Activated naive CD4-positive, alpha-beta T cell treated with anti-CD3 and anti-CD28 coated beads, Interleukin-2, amount 50 U/mL, for 72 hours (primary cell): ENCODE measurements around the gene JAK1. TPM values are rescaled to one million over a fixed set of nuclear protein-coding genes. Genes with fewer than 3 reads are reported as not detected.

ENCODE experiments used
- ATAC-seq, 2 donors: fragments of 150-1000 bp; cut with Tn5 transposase; 2 replicates each; pipeline ENCODE4 v1.10.0; 2021; ENCODE audit warnings: mild to moderate bottlenecking in 2 of 2, moderate library complexity in 2 of 2
- DNase-seq, 2 donors: peaks; one replicate each; pipeline ENCODE4 v3.0.0; 2021 to 2022; ENCODE audit warnings: low spot score in 2 of 2
- H3K27ac Mint-ChIP-seq, 2 donors: one replicate each; pipeline ENCODE4 v1.8.0; 2022; ENCODE audit warnings: mild to moderate bottlenecking in 2 of 2, mixed read lengths in 2 of 2
- H3K36me3 Mint-ChIP-seq, 2 donors: one replicate each; pipeline ENCODE4 v1.8.0; 2022; ENCODE audit warnings: mixed read lengths in 2 of 2
- H3K9me3 Mint-ChIP-seq, 2 donors: one replicate each; pipeline ENCODE4 v1.8.0; 2022; ENCODE audit warnings: mixed read lengths in 2 of 2
- total RNA-seq, 2 donors: library from RNA; stranded (reverse); gene quantifications; one replicate each; pipeline ENCODE4 v1.2.3, GENCODE V29; 2022

Gene JAK1
- total RNA-seq, 2 donors from 2014 or later = 95.3 to 133 TPM

GRCh38 chr1:64877598-64877997 is 88.8 kb downstream of the JAK1 start:
- peak; percentile 25 to 32 for ATAC-seq
- DNase-seq = no peak
- peaks cover 23 to 35% of the 10 kb centered on the region in 2 donors for H3K36me3 Mint-ChIP-seq
- peak overlapping the region in 1 of 2 donors; percentile 66 for H3K27ac Mint-ChIP-seq
- no peaks in the 10 kb centered on the region for H3K9me3 Mint-ChIP-seq

- H3K27ac Mint-ChIP-seq = peak overlapping the region in 1 of 2 donors; percentile 66
- ATAC-seq = peak; percentile 79 to 92
- no peaks in the 10 kb centered on the region for H3K9me3 Mint-ChIP-seq
- DNase-seq = peak in 1 of 2 donors; percentile 19
- H3K36me3 Mint-ChIP-seq = peaks cover 24 to 33% of the 10 kb centered on the region in 2 donors
Observed at GRCh38 chr1:64877151-64877550, 89.2 kb downstream of the JAK1 start.

- DNase-seq (no peak), ATAC-seq (no peak)
- H3K9me3 Mint-ChIP-seq = no peaks in the 10 kb centered on the region
- peak overlapping the region in 1 of 2 donors; percentile 44 for H3K27ac Mint-ChIP-seq
- peaks cover 32 to 36% of the 10 kb centered on the region in 2 donors for H3K36me3 Mint-ChIP-seq
Observed at GRCh38 chr1:64875606-64876005, 90.7 kb downstream of the JAK1 start.

- Mint-ChIP-seq H3K36me3 (peaks cover 32 to 36% of the 10 kb centered on the region in 2 donors), H3K9me3 (no peaks in the 10 kb centered on the region), H3K27ac (peak overlapping the region in 1 of 2 donors; percentile 44)
- DNase-seq (no peak), ATAC-seq (no peak)
Observed at GRCh38 chr1:64875101-64875500, 91.2 kb downstream of the JAK1 start.

GRCh38 chr1:64874666-64875065 is 91.7 kb downstream of the JAK1 start:
- H3K36me3 Mint-ChIP-seq = peaks cover 32 to 36% of the 10 kb centered on the region in 2 donors
- DNase-seq (no peak), ATAC-seq (no peak)
- no peaks in the 10 kb centered on the region for H3K9me3 Mint-ChIP-seq
- H3K27ac Mint-ChIP-seq = no peak overlapping the region

GRCh38 chr1:64873576-64873975 is 92.8 kb downstream of the JAK1 start:
- no peak overlapping the region for H3K27ac Mint-ChIP-seq
- no peak for ATAC-seq
- H3K36me3 Mint-ChIP-seq = peaks cover 28 to 36% of the 10 kb centered on the region in 2 donors
- no peaks in the 10 kb centered on the region for H3K9me3 Mint-ChIP-seq
- DNase-seq = no peak

- peaks cover 28 to 36% of the 10 kb centered on the region in 2 donors for H3K36me3 Mint-ChIP-seq
- no peak for ATAC-seq
Observed at GRCh38 chr1:64872067-64872466, 94.3 kb downstream of the JAK1 start.

GRCh38 chr1:64871256-64871655 is 95.1 kb downstream of the JAK1 start:
- H3K9me3 Mint-ChIP-seq = no peaks in the 10 kb centered on the region
- H3K36me3 Mint-ChIP-seq = peaks cover 29 to 33% of the 10 kb centered on the region in 2 donors
- DNase-seq (no peak), ATAC-seq (no peak)
- no peak overlapping the region for H3K27ac Mint-ChIP-seq

More at GRCh38 chr1:64872067-64872466, 94.3 kb downstream of the JAK1 start:
- DNase-seq = no peak
- no peak overlapping the region for H3K27ac Mint-ChIP-seq
- H3K9me3 Mint-ChIP-seq = no peaks in the 10 kb centered on the region

- Mint-ChIP-seq H3K27ac (peak overlapping the region in 1 of 2 donors; percentile 46), H3K36me3 (peaks cover 25 to 27% of the 10 kb centered on the region in 2 donors), H3K9me3 (no peaks in the 10 kb centered on the region)
- no peak for ATAC-seq
- DNase-seq = no peak
Observed at GRCh38 chr1:64867266-64867665, 99.1 kb downstream of the JAK1 start.

GRCh38 chr1:64866689-64867088 is 99.7 kb downstream of the JAK1 start:
- DNase-seq (no peak), ATAC-seq (no peak)
- Mint-ChIP-seq H3K36me3 (peaks cover 19 to 21% of the 10 kb centered on the region in 2 donors), H3K9me3 (no peaks in the 10 kb centered on the region), H3K27ac (no peak overlapping the region)

GRCh38 chr1:64865105-64865757 is 101.1 kb downstream of the JAK1 start:
- ATAC-seq (no peak), DNase-seq (no peak)
- Mint-ChIP-seq H3K36me3 (peaks cover 14 to 18% of the 10 kb centered on the region in 2 donors), H3K9me3 (no peaks in the 10 kb centered on the region), H3K27ac (peak overlapping the region in 1 of 2 donors; percentile 53)

GRCh38 chr1:64864018-64864940 is 102.1 kb downstream of the JAK1 start:
- H3K9me3 Mint-ChIP-seq = no peaks in the 10 kb centered on the region
- DNase-seq = peak in 1 of 2 donors; percentile 9
- peak overlapping the region in 1 of 2 donors; percentile 76 for H3K27ac Mint-ChIP-seq

GRCh38 chr1:64861611-64862010 is 104.7 kb downstream of the JAK1 start:
- Mint-ChIP-seq H3K36me3 (peaks cover 20 to 26% of the 10 kb centered on the region in 2 donors), H3K9me3 (no peaks in the 10 kb centered on the region)
- peak in 1 of 2 donors; percentile 21 for ATAC-seq

More at GRCh38 chr1:64864018-64864940, 102.1 kb downstream of the JAK1 start:
- H3K36me3 Mint-ChIP-seq = peaks cover 20 to 21% of the 10 kb centered on the region in 2 donors
- peak; percentile 54 to 81 for ATAC-seq

GRCh38 chr1:64857347-64857746 is 109.0 kb downstream of the JAK1 start:
- no peak for DNase-seq
- peaks cover 11 to 13% of the 10 kb centered on the region in 2 donors for H3K36me3 Mint-ChIP-seq

More at GRCh38 chr1:64861611-64862010, 104.7 kb downstream of the JAK1 start:
- DNase-seq = no peak
- H3K27ac Mint-ChIP-seq = peak overlapping the region; percentile 50 to 80

GRCh38 chr1:64856553-64856952 is 109.8 kb downstream of the JAK1 start:
- Mint-ChIP-seq H3K36me3 (peaks cover 11 to 13% of the 10 kb centered on the region in 2 donors), H3K27ac (peak overlapping the region; percentile 41 to 74), H3K9me3 (no peaks in the 10 kb centered on the region)
- DNase-seq = no peak
- no peak for ATAC-seq

More at GRCh38 chr1:64857347-64857746, 109.0 kb downstream of the JAK1 start:
- no peak for ATAC-seq
- Mint-ChIP-seq H3K27ac (peak overlapping the region; percentile 29 to 41), H3K9me3 (no peaks in the 10 kb centered on the region)

- ATAC-seq (no peak), DNase-seq (no peak)
- Mint-ChIP-seq H3K9me3 (no peaks in the 10 kb centered on the region), H3K36me3 (peaks cover 11 to 13% of the 10 kb centered on the region in 2 donors), H3K27ac (no peak overlapping the region)
Observed at GRCh38 chr1:64855557-64855956, 110.8 kb downstream of the JAK1 start.

GRCh38 chr1:64854674-64855073 is 111.7 kb downstream of the JAK1 start:
- ATAC-seq = no peak
- H3K36me3 Mint-ChIP-seq = peaks cover 11 to 15% of the 10 kb centered on the region in 2 donors
- peak overlapping the region; percentile 67 to 74 for H3K27ac Mint-ChIP-seq
- H3K9me3 Mint-ChIP-seq = no peaks in the 10 kb centered on the region
- no peak for DNase-seq
